Liver (tissue), 9 donors: Measurements from ENCODE around the gene PARK7. TPM values are rescaled to one million over a fixed set of nuclear protein-coding genes. Genes with fewer than 3 reads are reported as not detected.

Experiments used
- DNase-seq: peaks from one replicate; pipeline ENCODE4 v3.0.0-alpha.2; 2017; ENCODE audit warnings: low spot score
- H3K27ac ChIP-seq, 2 donors: one replicate each; pipeline ENCODE4 v1.7.0; 2013; ENCODE audit warnings: inconsistent platforms in 2 of 2, low read length in 2 of 2, control low read depth in 1 of 2, low read depth in 1 of 2, mild to moderate bottlenecking in 1 of 2
- H3K27me3 ChIP-seq, 4 donors: one replicate each; pipeline versions ENCODE4 v1.6.1 to v1.7.0; 2013; ENCODE audit warnings: low read length in 3 of 4, inconsistent platforms in 1 of 4, mild to moderate bottlenecking in 1 of 4, moderate library complexity in 1 of 4; ENCODE audit not compliant: control insufficient read depth in 4 of 4, insufficient read depth in 4 of 4
- H3K36me3 ChIP-seq, 4 donors: one replicate each; pipeline versions ENCODE4 v1.6.1 to v1.7.0; 2013; ENCODE audit warnings: low read length in 3 of 4, mild to moderate bottlenecking in 3 of 4, low read depth in 1 of 4, moderate library complexity in 1 of 4; ENCODE audit not compliant: control insufficient read depth in 4 of 4, insufficient read depth in 3 of 4
- H3K4me1 ChIP-seq, 4 donors: one replicate each; pipeline versions ENCODE4 v1.6.1 to v1.7.0; 2013; ENCODE audit warnings: low read length in 3 of 4, mild to moderate bottlenecking in 3 of 4, moderate library complexity in 1 of 4; ENCODE audit not compliant: control insufficient read depth in 4 of 4, insufficient read depth in 4 of 4
- H3K4me3 ChIP-seq, 3 donors: one replicate each; pipeline versions ENCODE4 v1.6.1 to v1.7.0; 2013; ENCODE audit warnings: low read length in 3 of 3, control low read depth in 1 of 3, low read depth in 1 of 3, mild to moderate bottlenecking in 1 of 3
- H3K9ac ChIP-seq, 2 donors: one replicate each; pipeline ENCODE4 v1.7.0; 2013; ENCODE audit warnings: low read length in 2 of 2, mild to moderate bottlenecking in 2 of 2, moderate library complexity in 2 of 2, control low read depth in 1 of 2, low read depth in 1 of 2
- H3K9me3 ChIP-seq, 4 donors: one replicate each; pipeline versions ENCODE4 v1.6.1 to v1.7.0; 2013; ENCODE audit warnings: low read length in 3 of 4; ENCODE audit not compliant: control insufficient read depth in 4 of 4
- ATF3 ChIP-seq: IDR thresholded peaks from 2 replicates; pipeline ENCODE4 v1.6.1; 2016; ENCODE audit warnings: antibody characterized with exemption
- CTCF ChIP-seq: fragments of 150-350 bp; IDR thresholded peaks from 2 replicates; pipeline ENCODE4 v1.5.1; 2017; ENCODE audit warnings: improper control_type of control experiment, low read depth, low read length; ENCODE audit not compliant: missing input control
- EGR1 ChIP-seq, 2 donors: IDR thresholded peaks; 2 replicates each; pipeline ENCODE4 v1.6.1; 2016 to 2018; ENCODE audit warnings: antibody characterized with exemption in 2 of 2, low read depth in 2 of 2
- FOXA1 ChIP-seq: IDR thresholded peaks from 2 replicates; pipeline ENCODE4 v1.6.1; 2016; ENCODE audit warnings: antibody characterized with exemption
- FOXA2 ChIP-seq: IDR thresholded peaks from 2 replicates; pipeline ENCODE4 v1.6.1; 2016; ENCODE audit warnings: antibody characterized with exemption
- GABPA ChIP-seq, 2 donors: IDR thresholded peaks in 1 of 2; conservative IDR thresholded peaks in 1 of 2; 2 replicates each; pipeline ENCODE4 v1.6.1; 2016; ENCODE audit warnings: antibody characterized with exemption in 2 of 2, mild to moderate bottlenecking in 1 of 2, moderate library complexity in 1 of 2
- JUND ChIP-seq, 2 donors: IDR thresholded peaks; 2 replicates each; pipeline ENCODE4 v1.6.1; 2016; ENCODE audit warnings: antibody characterized with exemption in 2 of 2
- MAX ChIP-seq: IDR thresholded peaks from 2 replicates; pipeline ENCODE4 v1.6.1; 2016; ENCODE audit warnings: antibody characterized with exemption
- NR2F2 ChIP-seq: IDR thresholded peaks from 2 replicates; pipeline ENCODE4 v1.6.1; 2016; ENCODE audit warnings: antibody characterized with exemption
- RAD21 ChIP-seq, 2 donors: IDR thresholded peaks; 2 replicates each; pipeline ENCODE4 v1.6.1; 2016; ENCODE audit warnings: antibody characterized with exemption in 2 of 2, mild to moderate bottlenecking in 2 of 2
- REST ChIP-seq: IDR thresholded peaks from 2 replicates; pipeline ENCODE4 v1.6.1; 2016; ENCODE audit warnings: antibody characterized with exemption, mild to moderate bottlenecking
- RXRA ChIP-seq, 2 donors: IDR thresholded peaks; 2 replicates each; pipeline ENCODE4 v1.6.1; 2017 to 2018; ENCODE audit warnings: antibody characterized with exemption in 2 of 2, mild to moderate bottlenecking in 1 of 2
- SP1 ChIP-seq: IDR thresholded peaks from 2 replicates; pipeline ENCODE4 v1.6.1; 2018; ENCODE audit warnings: antibody characterized with exemption, mild to moderate bottlenecking
- TAF1 ChIP-seq: conservative IDR thresholded peaks from 2 replicates; pipeline ENCODE4 v1.6.1; 2016; ENCODE audit warnings: antibody characterized with exemption, mild to moderate bottlenecking
- YY1 ChIP-seq: IDR thresholded peaks from 2 replicates; pipeline ENCODE4 v1.6.1; 2016; ENCODE audit warnings: antibody characterized with exemption, mild to moderate bottlenecking
- WGBS: extraction: QIAGEN DNeasy Blood & Tissue Kit; methylation state at CpG from one replicate; pipeline ENCODE4 v1.1.7; 2013; 5-methylcytosine and 5-hydroxymethylcytosine counted together
- polyA plus RNA-seq, 2 donors: library from polyadenylated mRNA; stranded (reverse) in 1 of 2; unstranded in 1 of 2; fragments of 200-250 nt in 1 of 2; fragments of >200 nt in 1 of 2; fragmentation: Nextera tagmentation in 1 of 2; extraction: Ambion mirVana in 1 of 2; gene quantifications; one replicate each; pipeline versions ENCODE4 v1.2.1 to v1.2.3, GENCODE V29; 2013 to 2015
- total RNA-seq, 2 donors: library from RNA; depleted of rRNA; stranded (reverse); fragments of >200 nt; gene quantifications; one replicate each; pipeline ENCODE4 v1.2.3, GENCODE V29; 2014
- donor health status: healthy.
- donor health status: healthy.
- donor health status: healthy.
- donor health status: healthy.
- donor health status: healthy.

Gene PARK7
- total and polyA plus RNA-seq, 4 donors: 107 to 297 (median 181) TPM

GRCh38 chr1:8022395-8023286 lies 61.1 kb downstream of the PARK7 start:
- TF ChIP-seq SP1 (peak; percentile 17), MAX (no peak)
- H3K27me3 ChIP-seq: no peaks in the 10 kb centered on the region
- H3K9me3 ChIP-seq: no peaks in the 10 kb centered on the region
- H3K27ac ChIP-seq: peak overlapping the region; percentile 84 to 91
- H3K4me3 ChIP-seq: peak overlapping the region; percentile 86 to 96 (median 93)
- H3K4me1 ChIP-seq: peaks cover 2 to 27% (median 10%) of the 10 kb centered on the region in 4 donors
- DNase-seq: no peak
- peaks cover 0 to 28% (median 11%) of the 10 kb centered on the region in 4 donors for H3K36me3 ChIP-seq
- WGBS: 36% methylated on average over 3 of the region's 3 CpGs
- peak overlapping the region; percentile 93 to 99 for H3K9ac ChIP-seq

GRCh38 chr1:8023287-8023994 lies 61.9 kb downstream of the PARK7 start:
- Histone ChIP-seq H3K4me1 (peaks cover 4 to 32% (median 16%) of the 10 kb centered on the region in 4 donors), H3K27ac (peak overlapping the region; percentile 84 to 91)
- WGBS: 32% methylated on average over 10 of the region's 10 CpGs

GRCh38 chr1:8023995-8024313 lies 62.4 kb downstream of the PARK7 start:
- Histone ChIP-seq H3K4me1 (peaks cover 4 to 33% (median 17%) of the 10 kb centered on the region in 4 donors), H3K27me3 (no peaks in the 10 kb centered on the region), H3K4me3 (peak overlapping the region; percentile 86 to 96 (median 93)), H3K36me3 (peaks cover 0 to 24% (median 9%) of the 10 kb centered on the region in 4 donors), H3K27ac (peak overlapping the region; percentile 84 to 91), H3K9me3 (no peaks in the 10 kb centered on the region), H3K9ac (peak overlapping the region; percentile 93 to 99)
- no peak for DNase-seq
- WGBS: 29% methylated on average over 1 of the region's 1 CpG
- TF ChIP-seq SP1: no peak

More at GRCh38 chr1:8023287-8023994, 61.9 kb downstream of the PARK7 start:
- TF ChIP-seq TAF1 (no peak), EGR1 (IDR thresholded peaks at IDR 0.05; ENCODE audit: low read depth in 2 of 2) (peak in 1 of 2 donors; percentile 20)
- DNase-seq: no peak
- Histone ChIP-seq H3K27me3 (no peaks in the 10 kb centered on the region), H3K9ac (peak overlapping the region; percentile 93 to 99), H3K9me3 (no peaks in the 10 kb centered on the region), H3K36me3 (peaks cover 0 to 28% (median 11%) of the 10 kb centered on the region in 4 donors), H3K4me3 (peak overlapping the region; percentile 86 to 96 (median 93))

- Histone ChIP-seq H3K4me3 (peak overlapping the region; percentile 86 to 96 (median 93)), H3K36me3 (peaks cover 0 to 22% (median 9%) of the 10 kb centered on the region in 4 donors), H3K27me3 (no peaks in the 10 kb centered on the region), H3K9me3 (no peaks in the 10 kb centered on the region), H3K9ac (peak overlapping the region; percentile 93 to 99), H3K4me1 (peaks cover 4 to 33% (median 16%) of the 10 kb centered on the region in 4 donors), H3K27ac (peak overlapping the region; percentile 84 to 91)
- DNase-seq: no peak
- WGBS: 39% methylated on average over 3 of the region's 3 CpGs
- TF ChIP-seq TAF1 (no peak), NR2F2 (no peak), RXRA (IDR thresholded peaks at IDR 0.05) (no peak), SP1 (no peak), EGR1 (IDR thresholded peaks at IDR 0.05; ENCODE audit: low read depth in 2 of 2) (no peak), FOXA2 (no peak), REST (no peak), FOXA1 (no peak), JUND (IDR thresholded peaks at IDR 0.05) (no peak), CTCF (no peak), GABPA (IDR thresholded peaks at IDR 0.05 in 1 of 2, conservative IDR thresholded peaks at IDR 0.05 in 1 of 2) (no peak), YY1 (no peak), RAD21 (IDR thresholded peaks at IDR 0.05) (no peak), ATF3 (no peak)
These were observed 62.8 kb downstream of the PARK7 start for GRCh38 chr1:8024329-8024728.
